NCI-H345 treated with DMSO at 0.1 percent for 48 hours (cell line): ENCODE measurements around the gene GALNT1.

Experiments
- DNase-seq: peaks from one replicate; lab custom pipeline; 2025; ENCODE audit not compliant: unreplicated experiment; lab: John Stamatoyannopoulos, UW

The GALNT1 gene

GRCh38 chr18:35662293-35663062 is 80.9 kb downstream of the GALNT1 start:
- DNase-seq = no peak

- DNase-seq = no peak
Observed at GRCh38 chr18:35671966-35672603, 90.5 kb downstream of the GALNT1 start.

- no peak for DNase-seq
Observed at GRCh38 chr18:35672897-35673296, 91.4 kb downstream of the GALNT1 start.

- DNase-seq = no peak
Observed at GRCh38 chr18:35673682-35674081, 92.1 kb downstream of the GALNT1 start.

GRCh38 chr18:35680139-35680551 is 98.6 kb downstream of the GALNT1 start:
- DNase-seq = no peak

- DNase-seq = no peak
Observed at GRCh38 chr18:35682281-35682867, 100.8 kb downstream of the GALNT1 start.

- no peak for DNase-seq
Observed at GRCh38 chr18:35683021-35683420, 101.5 kb downstream of the GALNT1 start.

GRCh38 chr18:35688757-35689156 is 107.2 kb downstream of the GALNT1 start:
- no peak for DNase-seq

GRCh38 chr18:35689728-35690127 is 108.2 kb downstream of the GALNT1 start:
- no peak for DNase-seq

GRCh38 chr18:35691625-35692024 is 110.1 kb downstream of the GALNT1 start:
- DNase-seq = no peak

- DNase-seq = no peak
Observed at GRCh38 chr18:35692866-35693265, 111.3 kb downstream of the GALNT1 start.

GRCh38 chr18:35693829-35694228 is 112.3 kb downstream of the GALNT1 start:
- no peak for DNase-seq

GRCh38 chr18:35694808-35695207 is 113.3 kb downstream of the GALNT1 start:
- DNase-seq = no peak

- DNase-seq = no peak
Observed at GRCh38 chr18:35695384-35695783, 113.8 kb downstream of the GALNT1 start.

- no peak for DNase-seq
Observed at GRCh38 chr18:35695803-35696202, 114.3 kb downstream of the GALNT1 start.

GRCh38 chr18:35696307-35696706 is 114.8 kb downstream of the GALNT1 start:
- no peak for DNase-seq

- no peak for DNase-seq
Observed at GRCh38 chr18:35697869-35698268, 116.3 kb downstream of the GALNT1 start.

GRCh38 chr18:35703043-35703688 is 121.6 kb downstream of the GALNT1 start:
- DNase-seq = no peak

GRCh38 chr18:35705988-35706387 is 124.4 kb downstream of the GALNT1 start:
- DNase-seq = no peak

- DNase-seq = no peak
Observed at GRCh38 chr18:35707247-35707646, 125.7 kb downstream of the GALNT1 start.

- no peak for DNase-seq
Observed at GRCh38 chr18:35707674-35708073, 126.1 kb downstream of the GALNT1 start.

- no peak for DNase-seq
Observed at GRCh38 chr18:35710581-35710980, 129.0 kb downstream of the GALNT1 start.
